ENCODE results near the gene ACACA. TPM values are rescaled to one million over a fixed set of nuclear protein-coding genes. Genes with fewer than 3 reads are reported as not detected.

ACACA gene
- total RNA-seq, 1 donor from 2014 or later = 111 TPM

GRCh38 chr17:37142294-37142896, 264.2 kb downstream of the ACACA start:
- Mint-ChIP-seq H3K4me3 (ENCODE audit: low read depth) (no peak overlapping the region), H3K36me3 (ENCODE audit: insufficient read depth) (peaks cover 10% of the 10 kb centered on the region), H3K27ac (no peak overlapping the region), H3K4me1 (ENCODE audit: low read depth) (peaks cover 16% of the 10 kb centered on the region), H3K27me3 (no peaks in the 10 kb centered on the region), H3K9me3 (ENCODE audit: low read depth) (no peaks in the 10 kb centered on the region)
- DNase-seq (ENCODE audit: low spot score, unreplicated experiment) = no peak
- TF ChIP-seq CTCF (IDR thresholded peaks at IDR 0.05; ENCODE audit: unreplicated experiment) = no peak

- H3K36me3 Mint-ChIP-seq (ENCODE audit: insufficient read depth) = peaks cover 15% of the 10 kb centered on the region
- DNase-seq (ENCODE audit: low spot score, unreplicated experiment) = no peak
- H3K4me3 Mint-ChIP-seq (ENCODE audit: low read depth) = no peak overlapping the region
- no peak for TF ChIP-seq CTCF (IDR thresholded peaks at IDR 0.05; ENCODE audit: unreplicated experiment)
- no peaks in the 10 kb centered on the region for H3K9me3 Mint-ChIP-seq (ENCODE audit: low read depth)
- no peaks in the 10 kb centered on the region for H3K27me3 Mint-ChIP-seq
- peaks cover 14% of the 10 kb centered on the region for H3K4me1 Mint-ChIP-seq (ENCODE audit: low read depth)
- no peak overlapping the region for H3K27ac Mint-ChIP-seq
Measured at GRCh38 chr17:37138571-37139120, 268.0 kb downstream of the ACACA start.

- Mint-ChIP-seq H3K36me3 (ENCODE audit: insufficient read depth) (peaks cover 14% of the 10 kb centered on the region), H3K27me3 (no peaks in the 10 kb centered on the region), H3K4me1 (ENCODE audit: low read depth) (peaks cover 16% of the 10 kb centered on the region), H3K4me3 (ENCODE audit: low read depth) (no peak overlapping the region), H3K9me3 (ENCODE audit: low read depth) (no peaks in the 10 kb centered on the region), H3K27ac (no peak overlapping the region)
- no peak for DNase-seq (ENCODE audit: low spot score, unreplicated experiment)
- no peak for TF ChIP-seq CTCF (IDR thresholded peaks at IDR 0.05; ENCODE audit: unreplicated experiment)
Measured at GRCh38 chr17:37137906-37138514, 268.6 kb downstream of the ACACA start.

- Mint-ChIP-seq H3K27ac (no peak overlapping the region), H3K36me3 (ENCODE audit: insufficient read depth) (peaks cover 13% of the 10 kb centered on the region), H3K9me3 (ENCODE audit: low read depth) (no peaks in the 10 kb centered on the region), H3K4me1 (ENCODE audit: low read depth) (peaks cover 21% of the 10 kb centered on the region), H3K4me3 (ENCODE audit: low read depth) (no peak overlapping the region), H3K27me3 (no peaks in the 10 kb centered on the region)
- no peak for DNase-seq (ENCODE audit: low spot score, unreplicated experiment)
- no peak for TF ChIP-seq CTCF (IDR thresholded peaks at IDR 0.05; ENCODE audit: unreplicated experiment)
Measured at GRCh38 chr17:37137070-37137610, 269.5 kb downstream of the ACACA start.

GRCh38 chr17:37135576-37135975, 271.1 kb downstream of the ACACA start:
- H3K9me3 Mint-ChIP-seq (ENCODE audit: low read depth) = no peaks in the 10 kb centered on the region
- no peaks in the 10 kb centered on the region for H3K27me3 Mint-ChIP-seq
- no peak overlapping the region for H3K27ac Mint-ChIP-seq
- H3K4me1 Mint-ChIP-seq (ENCODE audit: low read depth) = peaks cover 34% of the 10 kb centered on the region
- TF ChIP-seq CTCF (IDR thresholded peaks at IDR 0.05; ENCODE audit: unreplicated experiment) = no peak
- H3K4me3 Mint-ChIP-seq (ENCODE audit: low read depth) = no peak overlapping the region
- no peak for DNase-seq (ENCODE audit: low spot score, unreplicated experiment)
- H3K36me3 Mint-ChIP-seq (ENCODE audit: insufficient read depth) = peaks cover 10% of the 10 kb centered on the region
